GM12878 (cell line): Measurements from ENCODE around the gene A3GALT2. TPM values are rescaled to one million over a fixed set of nuclear protein-coding genes. Genes with fewer than 3 reads are reported as not detected.

Source experiments
- ATAC-seq: fragments of 200-7000 bp; cut with Tn5 transposase; 3 replicates; pipeline ENCODE4 v1.9.1; 2020; ENCODE audit warnings: mild to moderate bottlenecking, moderate library complexity
- BruUV-seq: library from RNA; stranded (reverse); fragments of 400-500 nt; replicated peaks from 2 replicates; lab custom pipeline; 2021; lab: Mats Ljungman, UMichigan
- CTCF ChIA-PET: fragments of 300-600 bp; sonication (Branson Sonifier 250); formaldehyde crosslinking; extraction: SDS; loops from one replicate; lab custom pipeline; 2021; ENCODE audit warnings: inconsistent platforms; lab: Yijun Ruan, JAX
- POLR2A ChIA-PET: fragments of 350-600 bp; formaldehyde crosslinking; extraction: SDS; loops from one replicate; lab custom pipeline; 2021; ENCODE audit warnings: inconsistent platforms; lab: Charles Lee
- RAD21 ChIA-PET: fragments of 300-600 bp; sonication (Branson Sonifier 250); formaldehyde crosslinking; loops from one replicate; lab custom pipeline; 2023; ENCODE audit warnings: antibody characterized with exemption; ENCODE audit not compliant: unreplicated experiment; lab: Charles Lee
- SMC1A ChIA-PET: fragments of 300-600 bp; sonication (Branson Sonifier 250); formaldehyde crosslinking; loops from one replicate; lab custom pipeline; 2023; ENCODE audit not compliant: unreplicated experiment, uncharacterized antibody; lab: Charles Lee
- DNase-seq: peaks from one replicate; pipeline ENCODE4 v3.0.0-alpha.2; 2011; ENCODE audit warnings: low read depth, low spot score
- FAIRE-seq: peaks from 3 replicates; lab custom pipeline; 2011; peaks lifted over from hg19 to GRCh38; lab: Jason Lieb, UNC
- H2AFZ ChIP-seq: 2 replicates; pipeline ENCODE4 v1.6.0; 2011; ENCODE audit warnings: low read depth, low read length, control low read depth; ENCODE audit not compliant: control insufficient read depth
- H3K27ac ChIP-seq: 2 replicates; pipeline ENCODE4 v1.5.1; 2011; ENCODE audit warnings: control low read depth; ENCODE audit not compliant: control insufficient read depth, insufficient read depth
- H3K27me3 ChIP-seq, 2 experiments: replicated peaks in 1 of 2; 2 replicates each; pipeline versions ENCODE4 v1.6.0 to v1.6.1; 2011; ENCODE audit warnings: low read length in 1 of 2; ENCODE audit not compliant: control insufficient read depth in 2 of 2, insufficient read depth in 2 of 2
- H3K36me3 ChIP-seq, 2 experiments: 2 replicates each; pipeline ENCODE4 v1.5.1; 2011; ENCODE audit warnings: low read length in 1 of 2; ENCODE audit not compliant: control insufficient read depth in 2 of 2, insufficient read depth in 2 of 2
- H3K4me1 ChIP-seq: 2 replicates; pipeline ENCODE4 v1.6.1; 2011; ENCODE audit warnings: mild to moderate bottlenecking, low read length, moderate library complexity, mixed read lengths; ENCODE audit not compliant: control insufficient read depth, insufficient read depth
- H3K4me2 ChIP-seq: 2 replicates; pipeline ENCODE4 v1.6.0; 2011; ENCODE audit warnings: control low read depth; ENCODE audit not compliant: control insufficient read depth, insufficient read depth
- H3K4me3 ChIP-seq: fragments of 200-600 bp; sonication (generic); 2 replicates; pipeline ENCODE4 v1.5.1; 2016
- H3K79me2 ChIP-seq: 2 replicates; pipeline ENCODE4 v1.6.0; 2011; ENCODE audit warnings: low read length; ENCODE audit not compliant: control insufficient read depth, insufficient read depth
- H3K9ac ChIP-seq: 2 replicates; pipeline ENCODE4 v1.8.0; 2011; ENCODE audit warnings: low read length, control low read depth, mixed read lengths; ENCODE audit not compliant: control insufficient read depth, insufficient read depth
- H3K9me3 ChIP-seq: replicated peaks from 3 replicates; pipeline ENCODE4 v1.5.1; 2011; ENCODE audit warnings: mild to moderate bottlenecking, low read length; ENCODE audit not compliant: control insufficient read depth, insufficient read depth
- H4K20me1 ChIP-seq: 2 replicates; pipeline ENCODE4 v1.6.0; 2011; ENCODE audit not compliant: control insufficient read depth, insufficient read depth
- BHLHE40 ChIP-seq, 2 experiments: fragments of 450-650 bp in 1 of 2; IDR thresholded peaks; 2 replicates each; pipeline ENCODE4 v1.6.1; 2011 to 2017; ENCODE audit warnings: low read depth in 2 of 2, borderline replicate concordance in 1 of 2, improper control_type of control experiment in 1 of 2, low read length in 1 of 2, mild to moderate bottlenecking in 1 of 2
- CBFB ChIP-seq: IDR thresholded peaks from 2 replicates; pipeline ENCODE4 v1.6.1; 2016; ENCODE audit warnings: antibody characterized with exemption, low read depth
- ELK1 ChIP-seq: IDR thresholded peaks from 2 replicates; pipeline ENCODE4 v1.6.1; 2012; ENCODE audit warnings: low read depth, low read length, improper control_type of control experiment
- EP300 ChIP-seq, 2 experiments: fragments of 150-350 bp in 1 of 2; IDR thresholded peaks; 2 replicates each; pipeline ENCODE4 v1.6.1; 2011 to 2012; ENCODE audit warnings: low read depth in 2 of 2, low read length in 2 of 2, borderline replicate concordance in 1 of 2, improper control_type of control experiment in 1 of 2, inconsistent platforms in 1 of 2; ENCODE audit not compliant: control insufficient read depth in 1 of 2
- ETV6 ChIP-seq, 2 experiments: fragments of 450-650 bp in 1 of 2; IDR thresholded peaks in 1 of 2; conservative IDR thresholded peaks in 1 of 2; 2 replicates each; pipeline ENCODE4 v1.6.1; 2014; ENCODE audit warnings: antibody characterized with exemption in 1 of 2, borderline replicate concordance in 1 of 2, low read depth in 1 of 2, mild to moderate bottlenecking in 1 of 2, moderate library complexity in 1 of 2
- HSF1 ChIP-seq: fragments of 150-350 bp; IDR thresholded peaks from 2 replicates; pipeline ENCODE4 v1.6.1; 2014; ENCODE audit warnings: mild to moderate bottlenecking, low read depth, low read length
- MEF2B ChIP-seq: fragments of 450-650 bp; IDR thresholded peaks from 2 replicates; pipeline ENCODE4 v1.6.1; 2018; ENCODE audit warnings: mild to moderate bottlenecking, moderate library complexity; ENCODE audit not compliant: partially characterized antibody, poor library complexity, severe bottlenecking
- POLR2AphosphoS2 ChIP-seq: IDR thresholded peaks from 2 replicates; pipeline ENCODE4 v1.6.1; 2011; ENCODE audit warnings: low read depth, mild to moderate bottlenecking, low read length, improper control_type of control experiment, moderate library complexity
- RCOR1 ChIP-seq: conservative IDR thresholded peaks from 2 replicates; pipeline ENCODE4 v1.6.1; 2012; ENCODE audit warnings: low read depth, low read length, improper control_type of control experiment
- REST ChIP-seq: IDR thresholded peaks from 2 replicates; pipeline ENCODE4 v1.6.1; 2012; ENCODE audit warnings: mild to moderate bottlenecking, low read depth, low read length
- RFX5 ChIP-seq: IDR thresholded peaks from 2 replicates; pipeline ENCODE4 v1.6.1; 2011; ENCODE audit warnings: low read depth, low read length, improper control_type of control experiment
- SIX5 ChIP-seq: IDR thresholded peaks from 2 replicates; pipeline ENCODE4 v1.6.1; 2011; ENCODE audit warnings: mild to moderate bottlenecking, low read depth, low read length, moderate library complexity; ENCODE audit not compliant: severe bottlenecking
- SMC3 ChIP-seq: IDR thresholded peaks from 2 replicates; pipeline ENCODE4 v1.6.1; 2011; ENCODE audit warnings: low read length, improper control_type of control experiment, borderline replicate concordance
- SRF ChIP-seq, 2 experiments: IDR thresholded peaks; 2 replicates each; pipeline ENCODE4 v1.6.1; 2011; ENCODE audit warnings: low read depth in 2 of 2, low read length in 2 of 2, mild to moderate bottlenecking in 1 of 2, moderate library complexity in 1 of 2
- TARDBP ChIP-seq: IDR thresholded peaks from 2 replicates; pipeline ENCODE4 v1.6.1; 2016; ENCODE audit warnings: borderline replicate concordance
- WRNIP1 ChIP-seq: IDR thresholded peaks from 2 replicates; pipeline ENCODE4 v1.6.1; 2011; ENCODE audit warnings: low read depth, low read length, improper control_type of control experiment, borderline replicate concordance
- WGBS: methylation state at CpG from one replicate; pipeline ENCODE4 v1.1.6; 2016; ENCODE audit warnings: low lambda C conversion rate; ENCODE audit not compliant: insufficient replicate concordance, insufficient coverage; ENCODE audit errors: missing lambda C conversion rate; 5-methylcytosine and 5-hydroxymethylcytosine counted together
- in situ Hi-C: fragments of 300-500 bp; cut with MboI; formaldehyde crosslinking; loops from 9 replicates; pipeline ENCODE4 v1.14.3; 2018; ENCODE audit warnings: mixed read lengths
- intact Hi-C: fragments of 100-400 bp; cut with micrococcal nuclease; formaldehyde crosslinking; loops from one replicate; pipeline ENCODE4 v1.14.2; 2022; ENCODE audit not compliant: unreplicated experiment
- polyA plus RNA-seq, 11 experiments: library from polyadenylated mRNA; depleted of rRNA in 4 of 11; unstranded in 6 of 11; stranded (reverse) in 5 of 11; fragments of >200 nt; fragmentation: Nextera tagmentation in 4 of 11; fragmentation: Illumina TruSeq in 1 of 11; extraction: Ambion mirVana in 4 of 11; extraction: Trizol in 1 of 11; gene quantifications; 1 replicate in 1 of 11; 2 replicates in 10 of 11; pipeline versions ENCODE4 v1.2.1 to v1.2.3, GENCODE V29; 2011 to 2016; ENCODE audit warnings: inconsistent platforms in 2 of 11, missing spikeins in 2 of 11, low read depth in 1 of 11
- total RNA-seq, 4 experiments: library from RNA; depleted of rRNA in 3 of 4; stranded (reverse); fragments of >200 nt in 3 of 4; fragmentation: Illumina TruSeq in 1 of 4; extraction: Trizol in 1 of 4; gene quantifications; 2 replicates each; pipeline versions ENCODE4 v1.2.1 to v1.2.3, GENCODE V29; 2013 to 2021

Gene A3GALT2
- total and polyA plus RNA-seq, 10 of the 15 experiments (the other 5 are each of a cell fraction or from before 2014, with no cell fraction given) = not detected

- no peak for TF ChIP-seq RFX5
- no peak for TF ChIP-seq RCOR1
- TF ChIP-seq TARDBP = no peak
- TF ChIP-seq SRF (IDR thresholded peaks at IDR 0.05; ENCODE audit: low read depth in 2 of 2, low read length in 2 of 2) = no peak
- no peak for TF ChIP-seq WRNIP1
These were observed 3.0 kb downstream of the A3GALT2 start (continued) for GRCh38 chr1:33317946-33318345.

- ChIA-PET RAD21 (no interaction called here), CTCF (interaction anchor here (0.7 to 0.9 kb wide), 2 partner anchors 21 to 22 kb away, joined by 3 read pairs; no protein-coding TSS in a partner anchor), POLR2A (no interaction called here), SMC1A (no interaction called here)
- in situ Hi-C loops (no loop called here), intact Hi-C loops (no loop called here)
- DNase-seq = no peak
- Histone ChIP-seq H3K27ac (no peak overlapping the region), H3K4me3 (no peak overlapping the region), H4K20me1 (no peaks in the 10 kb centered on the region), H3K9ac (no peak overlapping the region), H3K9me3 (no peaks in the 10 kb centered on the region), H3K4me2 (no peak overlapping the region), H3K4me1 (no peaks in the 10 kb centered on the region), H3K36me3 (no peaks in the 10 kb centered on the region), H2AFZ (no peak overlapping the region), H3K79me2 (no peaks in the 10 kb centered on the region), H3K27me3 (no peaks in the 10 kb centered on the region; a peak in 2 of 4 replicates)
- WGBS = 47% methylated on average over 1 of the region's 1 CpG
- no peak for ATAC-seq
- no TSS peak for BruUV-seq
- no peak for TF ChIP-seq CBFB
- TF ChIP-seq ELK1 = no peak
- no peak for TF ChIP-seq SIX5
- no peak for TF ChIP-seq BHLHE40 (IDR thresholded peaks at IDR 0.05; ENCODE audit: borderline replicate concordance in 1 of 2, low read depth in 2 of 2, low read length in 1 of 2)
- no peak for TF ChIP-seq POLR2AphosphoS2
- no peak for TF ChIP-seq SMC3
- no peak for TF ChIP-seq HSF1
- no peak for TF ChIP-seq EP300 (IDR thresholded peaks at IDR 0.05; ENCODE audit: borderline replicate concordance in 1 of 2, control insufficient read depth in 1 of 2, low read depth in 2 of 2, low read length in 2 of 2)
- no peak for TF ChIP-seq MEF2B
- TF ChIP-seq REST = no peak
- TF ChIP-seq ETV6 (conservative IDR thresholded peaks at IDR 0.05 in 1 of 2, IDR thresholded peaks at IDR 0.05 in 1 of 2; ENCODE audit: borderline replicate concordance in 1 of 2, low read depth in 1 of 2) = no peak
- FAIRE-seq = no peak
These were observed 3.5 kb downstream of the A3GALT2 start for GRCh38 chr1:33317354-33317753.
